Thyroid gland (tissue), 4 donors: ENCODE measurements around the gene MAP1LC3B. TPM values are rescaled to one million over a fixed set of nuclear protein-coding genes. Genes with fewer than 3 reads are reported as not detected.

Source experiments
- DNase-seq, 2 donors: peaks; one replicate each; pipeline ENCODE4 v3.0.0-alpha.2; 2019
- H3K27ac ChIP-seq, 3 donors: fragments of 200-600 bp; sonication (generic); 1 replicate in 2 of 3; 2 replicates in 1 of 3; pipeline ENCODE4 v1.5.1; 2016 to 2019; ENCODE audit warnings: mild to moderate bottlenecking in 1 of 3, moderate library complexity in 1 of 3
- H3K27me3 ChIP-seq: fragments of 200-600 bp; sonication (generic); one replicate; pipeline ENCODE4 v1.5.1; 2019
- H3K36me3 ChIP-seq, 2 donors: fragments of 200-600 bp; sonication (generic); one replicate each; pipeline ENCODE4 v1.5.1; 2016 to 2019
- H3K4me1 ChIP-seq, 2 donors: fragments of 200-600 bp; sonication (generic); one replicate each; pipeline ENCODE4 v1.5.1; 2017 to 2019
- H3K4me3 ChIP-seq, 3 donors: fragments of 200-600 bp; sonication (generic); replicated peaks in 1 of 3; 1 replicate in 2 of 3; 2 replicates in 1 of 3; pipeline ENCODE4 v1.5.1; 2016; ENCODE audit warnings: mild to moderate bottlenecking in 1 of 3
- H3K9me3 ChIP-seq: fragments of 200-600 bp; sonication (generic); one replicate; pipeline ENCODE4 v1.5.1; 2017
- POLR2A ChIP-seq, 2 donors: fragments of 450-650 bp; IDR thresholded peaks; one replicate each; pipeline ENCODE4 v1.6.1; 2017; ENCODE audit warnings: antibody characterized with exemption in 2 of 2, mild to moderate bottlenecking in 2 of 2, moderate library complexity in 1 of 2
- WGBS, 2 donors: methylation state at CpG; one replicate each; pipeline ENCODE4 v1.1.5; 2017; 5-methylcytosine and 5-hydroxymethylcytosine counted together
- intact Hi-C: fragments of 100-400 bp; cut with DNase I; formaldehyde crosslinking; loops from one replicate; pipeline ENCODE4 v1.15.1; 2023
- total RNA-seq, 4 donors: library from RNA; depleted of rRNA; stranded (reverse); fragments of >200 nt; gene quantifications; one replicate each; pipeline ENCODE4 v1.2.3, GENCODE V29; 2016
- TF ChIP-seq, protein P1 (sequence below), 6 experiments: fragments of 200-600 bp in 3 of 6; fragments of 450-650 bp in 3 of 6; sonication (generic) in 3 of 6; IDR thresholded peaks; one replicate each; pipeline ENCODE4 v1.5.1; 2016 to 2019; ENCODE audit warnings: antibody characterized with exemption in 6 of 6, mild to moderate bottlenecking in 2 of 6, inconsistent platforms in 1 of 6, moderate library complexity in 1 of 6

MAP1LC3B gene
- total RNA-seq, 4 donors from 2014 or later = 51.8 to 84.3 (median 67.3) TPM

DNA sequence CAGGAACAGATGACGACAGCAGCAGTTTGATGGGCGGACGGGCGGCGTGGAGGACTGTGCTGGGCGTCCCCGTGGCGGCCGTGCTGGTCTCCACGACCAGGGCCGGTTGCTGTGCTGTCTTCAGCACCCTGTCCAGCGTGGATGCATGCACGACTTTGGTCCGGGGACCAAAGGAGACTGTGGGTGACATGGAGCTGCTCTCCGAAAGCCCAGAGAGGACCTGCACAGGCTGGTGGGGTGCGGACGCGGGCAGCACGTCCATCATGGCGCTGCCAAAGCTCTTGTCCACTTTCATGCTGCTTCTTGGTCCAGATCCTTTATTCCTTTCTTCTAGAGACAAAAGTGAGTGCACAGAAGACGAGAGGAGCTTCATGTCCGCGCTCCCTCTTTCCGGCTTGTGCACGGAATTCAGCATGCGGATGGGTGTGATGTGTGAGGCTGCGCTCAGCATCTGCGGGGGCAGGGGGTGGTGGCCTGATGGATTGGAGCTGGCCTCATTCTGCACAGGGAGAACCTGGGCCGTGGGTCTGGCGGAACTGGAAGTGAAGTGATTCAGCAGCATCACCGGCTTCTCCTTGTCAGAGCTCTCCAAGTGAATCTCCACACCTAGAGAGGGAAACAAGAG, 20.3 kb downstream of the MAP1LC3B start:
- TF ChIP-seq, protein P1, sequence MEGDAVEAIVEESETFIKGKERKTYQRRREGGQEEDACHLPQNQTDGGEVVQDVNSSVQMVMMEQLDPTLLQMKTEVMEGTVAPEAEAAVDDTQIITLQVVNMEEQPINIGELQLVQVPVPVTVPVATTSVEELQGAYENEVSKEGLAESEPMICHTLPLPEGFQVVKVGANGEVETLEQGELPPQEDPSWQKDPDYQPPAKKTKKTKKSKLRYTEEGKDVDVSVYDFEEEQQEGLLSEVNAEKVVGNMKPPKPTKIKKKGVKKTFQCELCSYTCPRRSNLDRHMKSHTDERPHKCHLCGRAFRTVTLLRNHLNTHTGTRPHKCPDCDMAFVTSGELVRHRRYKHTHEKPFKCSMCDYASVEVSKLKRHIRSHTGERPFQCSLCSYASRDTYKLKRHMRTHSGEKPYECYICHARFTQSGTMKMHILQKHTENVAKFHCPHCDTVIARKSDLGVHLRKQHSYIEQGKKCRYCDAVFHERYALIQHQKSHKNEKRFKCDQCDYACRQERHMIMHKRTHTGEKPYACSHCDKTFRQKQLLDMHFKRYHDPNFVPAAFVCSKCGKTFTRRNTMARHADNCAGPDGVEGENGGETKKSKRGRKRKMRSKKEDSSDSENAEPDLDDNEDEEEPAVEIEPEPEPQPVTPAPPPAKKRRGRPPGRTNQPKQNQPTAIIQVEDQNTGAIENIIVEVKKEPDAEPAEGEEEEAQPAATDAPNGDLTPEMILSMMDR (IDR thresholded peaks at IDR 0.05) = no peak
- no peak for TF ChIP-seq POLR2A (IDR thresholded peaks at IDR 0.05)
- no peak for DNase-seq
- Histone ChIP-seq H3K4me3 (no peak overlapping the region), H3K9me3 (no peaks in the 10 kb centered on the region), H3K4me1 (peaks cover 0 to 6% of the 10 kb centered on the region in 2 donors), H3K27me3 (no peaks in the 10 kb centered on the region), H3K27ac (no peak overlapping the region), H3K36me3 (peaks cover 50 to 56% of the 10 kb centered on the region in 2 donors)
- intact Hi-C loops = loop anchor here (10.0 kb wide), 2 partner anchors 82 to 222 kb away; partner anchors contain the start of gene ZCCHC14
- WGBS, 2 donors = 91 to 92% methylated on average over 28 to 31 of the region's 31 CpGs

DNA sequence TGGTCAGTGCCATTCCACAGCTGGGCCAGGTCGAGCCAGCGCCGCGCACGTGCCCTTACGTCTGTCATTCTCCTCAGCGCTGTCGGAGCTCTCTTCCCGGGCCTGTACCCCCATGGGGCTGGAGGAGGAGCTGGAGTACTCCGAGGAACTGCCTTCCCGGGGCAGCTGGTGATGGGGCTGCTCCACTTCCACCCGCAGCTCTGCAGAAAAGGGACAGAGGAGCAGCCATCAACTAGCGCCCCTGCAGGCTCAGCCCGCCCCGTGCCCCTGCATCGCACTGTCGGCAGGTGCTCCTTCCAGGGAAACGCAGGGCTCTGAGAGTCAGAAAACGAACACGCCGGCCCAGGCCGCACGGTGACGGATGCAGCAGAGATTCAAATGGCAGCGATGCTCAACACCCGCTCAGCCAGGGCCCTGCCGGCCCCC, 20.9 kb downstream of the MAP1LC3B start:
- intact Hi-C loops = loop anchor here (10.0 kb wide), 2 partner anchors 82 to 222 kb away; partner anchors contain the start of gene ZCCHC14
- peaks cover 52 to 58% of the 10 kb centered on the region in 2 donors for H3K36me3 ChIP-seq

DNA sequence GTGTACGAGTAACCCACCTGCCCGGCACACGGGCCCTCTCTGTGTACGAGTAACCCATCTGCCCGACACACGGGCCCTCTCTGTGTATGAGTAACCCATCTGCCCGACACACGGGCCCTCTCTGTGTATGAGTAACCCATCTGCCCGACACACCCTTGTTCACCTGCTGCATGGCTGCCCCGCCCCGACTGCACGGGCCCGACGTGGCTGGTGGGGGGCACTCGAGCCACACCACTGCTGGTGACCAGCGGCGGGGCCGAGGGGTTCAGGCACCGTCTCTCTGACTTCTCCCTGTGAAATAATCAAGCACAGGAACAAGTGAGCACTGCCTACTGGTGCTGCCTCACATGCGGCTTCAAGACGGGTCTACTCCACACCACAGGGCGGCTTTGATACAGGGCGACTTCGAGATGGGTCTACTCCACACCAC, 22.1 kb downstream of the MAP1LC3B start:
- intact Hi-C loops = loop anchor here (10.0 kb wide), 2 partner anchors 81 to 221 kb away; partner anchors contain the start of gene ZCCHC14
- TF ChIP-seq, protein P1 (IDR thresholded peaks at IDR 0.05) = no peak
- no peak for TF ChIP-seq POLR2A (IDR thresholded peaks at IDR 0.05)
- no peaks in the 10 kb centered on the region for H3K9me3 ChIP-seq
- DNase-seq = no peak
- H3K27me3 ChIP-seq = no peaks in the 10 kb centered on the region
- no peak overlapping the region for H3K27ac ChIP-seq
- H3K4me1 ChIP-seq = no peaks in the 10 kb centered on the region
- WGBS, 2 donors = 83 to 89% methylated on average over 13 to 15 of the region's 24 CpGs
- H3K36me3 ChIP-seq = peaks cover 56 to 63% of the 10 kb centered on the region in 2 donors
- no peak overlapping the region for H3K4me3 ChIP-seq

More for the DNA sequence above, 20.9 kb downstream of the MAP1LC3B start:
- Histone ChIP-seq H3K27me3 (no peaks in the 10 kb centered on the region), H3K9me3 (no peaks in the 10 kb centered on the region), H3K4me3 (no peak overlapping the region), H3K27ac (no peak overlapping the region), H3K4me1 (peaks cover 0 to 4% of the 10 kb centered on the region in 2 donors)
- 92 to 93% methylated on average over 20 to 22 of the region's 27 CpGs for WGBS, 2 donors
- no peak for DNase-seq
- TF ChIP-seq POLR2A (IDR thresholded peaks at IDR 0.05) = no peak

DNA sequence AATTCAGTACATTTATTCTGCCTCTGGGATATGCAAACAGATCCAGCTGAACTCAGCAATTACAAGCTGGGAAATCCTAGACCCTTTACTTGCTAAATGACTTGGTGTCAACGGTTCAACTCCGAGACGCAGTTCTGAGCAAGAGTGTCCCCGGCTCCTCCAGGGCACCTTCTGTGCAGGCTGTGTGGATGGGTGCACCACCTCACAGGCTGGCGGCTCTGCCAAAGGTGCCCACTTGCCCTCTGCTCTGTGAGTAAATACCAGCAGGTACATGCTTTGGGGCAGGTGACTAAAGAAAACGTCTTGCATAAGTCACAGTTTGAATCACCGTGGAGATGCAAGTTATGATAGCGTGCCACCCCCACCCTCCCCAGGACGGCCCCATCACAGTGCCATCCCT, 23.3 kb downstream of the MAP1LC3B start:
- TF ChIP-seq POLR2A (IDR thresholded peaks at IDR 0.05) = no peak
- TF ChIP-seq, protein P1 (IDR thresholded peaks at IDR 0.05) = no peak
- intact Hi-C loops = loop anchor here (10.0 kb wide), 2 partner anchors 79 to 219 kb away; partner anchors contain the start of gene ZCCHC14
- H3K36me3 ChIP-seq = peaks cover 52 to 55% of the 10 kb centered on the region in 2 donors

DNA sequence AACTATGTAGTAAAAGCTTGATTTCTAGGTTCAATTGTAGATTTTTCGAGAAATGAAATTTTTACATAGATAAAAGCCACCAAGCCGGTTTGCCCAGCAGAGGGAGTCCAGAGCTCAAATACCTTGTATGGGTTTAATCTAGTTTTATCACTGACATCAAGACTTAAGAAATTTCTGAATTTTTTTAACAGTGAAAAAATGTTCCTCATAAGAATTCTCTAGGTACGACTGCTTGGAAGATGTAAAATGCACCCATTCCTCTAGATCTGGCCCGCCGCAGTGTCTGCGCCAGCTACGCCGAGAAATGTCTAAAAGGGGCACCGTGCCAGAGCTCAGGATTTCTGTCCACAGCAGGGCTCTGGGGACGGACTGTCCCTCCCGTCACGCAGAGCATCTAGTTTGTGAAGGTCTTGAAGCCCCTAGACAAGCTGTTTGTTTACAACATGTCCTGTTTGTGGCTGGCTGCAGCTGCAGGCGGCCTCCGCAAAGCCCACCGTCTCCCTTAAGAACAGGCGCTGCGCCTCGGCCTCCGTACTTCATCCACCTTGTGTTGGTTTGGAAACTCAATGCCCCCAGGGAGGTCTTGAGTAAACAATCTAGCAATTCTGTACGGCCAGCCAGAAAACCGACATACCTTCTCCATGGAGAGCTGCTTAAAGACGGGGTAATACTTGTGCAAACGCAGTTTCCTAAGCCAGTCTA, 24.8 kb downstream of the MAP1LC3B start:
- H3K36me3 ChIP-seq = peaks cover 45 to 49% of the 10 kb centered on the region in 2 donors
- no peaks in the 10 kb centered on the region for H3K9me3 ChIP-seq
- no peak overlapping the region for H3K27ac ChIP-seq
- DNase-seq = peak; percentile 49 to 50
- no peaks in the 10 kb centered on the region for H3K4me1 ChIP-seq
- 75 to 81% methylated on average over 23 of the region's 23 CpGs for WGBS, 2 donors
- TF ChIP-seq, protein P1 (IDR thresholded peaks at IDR 0.05) = peak; percentile 21 to 60 (median 46)
- TF ChIP-seq POLR2A (IDR thresholded peaks at IDR 0.05) = no peak
- no peaks in the 10 kb centered on the region for H3K27me3 ChIP-seq
- intact Hi-C loops = loop anchor here (10.0 kb wide), 2 partner anchors 78 to 218 kb away; partner anchors contain the start of gene ZCCHC14
- H3K4me3 ChIP-seq = no peak overlapping the region

More for the DNA sequence above, 23.3 kb downstream of the MAP1LC3B start:
- no peaks in the 10 kb centered on the region for H3K9me3 ChIP-seq
- no peak for DNase-seq
- no peak overlapping the region for H3K27ac ChIP-seq
- 90 to 92% methylated on average over 9 of the region's 9 CpGs for WGBS, 2 donors
- H3K27me3 ChIP-seq = no peaks in the 10 kb centered on the region
- no peaks in the 10 kb centered on the region for H3K4me1 ChIP-seq
- no peak overlapping the region for H3K4me3 ChIP-seq
